K562 (cell line): Measurements from ENCODE around the gene HSDL2. TPM values are rescaled to one million over a fixed set of nuclear protein-coding genes. Genes with fewer than 3 reads are reported as not detected.
A peak's percentile ranks its signal among the peaks of the same experiment; 100 is the strongest.

Experiments used
- CEBPG ChIP-seq, 3 experiments: fragments of 200-800 bp in 1 of 3; sonication (Bioruptor generic) in 1 of 3; sonication (generic) in 1 of 3; formaldehyde crosslinking in 1 of 3; IDR thresholded peaks in 2 of 3; conservative IDR thresholded peaks in 1 of 3; 2 replicates each; pipeline versions ENCODE4 v1.6.1 to v1.8.0; 2016 to 2022; ENCODE audit warnings: missing compliant biosample characterization in 2 of 3, missing genetic modification characterization in 2 of 3, mild to moderate bottlenecking in 1 of 3, missing genetic modification reagents in 1 of 3
- DEAF1 ChIP-seq: fragments of 450-650 bp; formaldehyde crosslinking; IDR thresholded peaks from 2 replicates; pipeline ENCODE4 v1.4.0; 2020; ENCODE audit warnings: mild to moderate bottlenecking, moderate library complexity
- HEY1 ChIP-seq: fragments of 250-450 bp; sonication (Bioruptor Pico); IDR thresholded peaks from 2 replicates; pipeline ENCODE4 v1.5.0; 2020; ENCODE audit warnings: mild to moderate bottlenecking, moderate library complexity, borderline replicate concordance
- LCOR ChIP-seq: sonication (generic); formaldehyde crosslinking; IDR thresholded peaks from 2 replicates; pipeline ENCODE4 v1.8.0; 2022; ENCODE audit warnings: mild to moderate bottlenecking, missing genetic modification reagents
- MBD2 ChIP-seq: sonication (generic); IDR thresholded peaks from 2 replicates; pipeline ENCODE4 v1.6.1; 2016; ENCODE audit warnings: low read depth, borderline replicate concordance
- NONO ChIP-seq, 2 experiments: fragments of 200-400 bp in 1 of 2; fragments of 450-650 bp in 1 of 2; formaldehyde crosslinking in 1 of 2; IDR thresholded peaks; 2 replicates each; pipeline ENCODE4 v1.6.1; 2017; ENCODE audit warnings: low read depth in 2 of 2, mild to moderate bottlenecking in 2 of 2, moderate library complexity in 2 of 2, low read length in 1 of 2
- POLR2H ChIP-seq: IDR thresholded peaks from 2 replicates; pipeline ENCODE4 v1.6.1; 2016; ENCODE audit warnings: missing genetic modification characterization, low read depth, mild to moderate bottlenecking, control low read depth, missing compliant biosample characterization, moderate library complexity
- RBM34 ChIP-seq: fragments of 200-400 bp; formaldehyde crosslinking; IDR thresholded peaks from 2 replicates; pipeline ENCODE4 v1.6.1; 2018; ENCODE audit warnings: low read length, borderline replicate concordance; ENCODE audit not compliant: insufficient read depth
- TOE1 ChIP-seq, 2 experiments: fragments of 450-650 bp in 1 of 2; sonication (generic) in 1 of 2; formaldehyde crosslinking in 1 of 2; IDR thresholded peaks; 2 replicates each; pipeline versions ENCODE4 v1.7.1 to v1.8.0; 2016 to 2022; ENCODE audit warnings: borderline replicate concordance in 2 of 2, mild to moderate bottlenecking in 2 of 2, antibody characterized with exemption in 1 of 2, inconsistent platforms in 1 of 2, low read depth in 1 of 2, missing genetic modification reagents in 1 of 2, moderate library complexity in 1 of 2
- TRIM25 ChIP-seq: fragments of 450-650 bp; IDR thresholded peaks from 2 replicates; pipeline ENCODE4 v1.7.0; 2016; ENCODE audit warnings: borderline replicate concordance
- ZNF121 ChIP-seq: sonication (generic); formaldehyde crosslinking; conservative IDR thresholded peaks from 2 replicates; pipeline ENCODE4 v1.8.0; 2022; ENCODE audit warnings: missing genetic modification reagents
- ZNF124 ChIP-seq: sonication (generic); formaldehyde crosslinking; IDR thresholded peaks from 2 replicates; pipeline ENCODE4 v1.8.1; 2022; ENCODE audit warnings: missing genetic modification reagents
- ZNF41 ChIP-seq: fragments of 250-450 bp; sonication (Bioruptor Pico); conservative IDR thresholded peaks from 2 replicates; pipeline ENCODE4 v1.4.0; 2020; ENCODE audit warnings: mild to moderate bottlenecking
- ZNF431 ChIP-seq: sonication (generic); formaldehyde crosslinking; IDR thresholded peaks from 2 replicates; pipeline ENCODE4 v1.8.0; 2022; ENCODE audit warnings: mild to moderate bottlenecking, missing genetic modification reagents
- polyA plus RNA-seq, 8 experiments: library from polyadenylated mRNA; depleted of rRNA in 4 of 8; stranded (reverse) in 5 of 8; unstranded in 3 of 8; fragments of >200 nt; fragmentation: Nextera tagmentation in 2 of 8; fragmentation: Illumina TruSeq in 1 of 8; extraction: Ambion mirVana in 2 of 8; extraction: Trizol in 1 of 8; gene quantifications; 2 replicates each; pipeline versions ENCODE4 v1.2.1 to v1.2.3, GENCODE V29; 2011 to 2014; ENCODE audit warnings: inconsistent platforms in 1 of 8, missing spikeins in 1 of 8
- total RNA-seq, 7 experiments: library from RNA; depleted of rRNA in 6 of 7; stranded (reverse); fragments of >200 nt in 6 of 7; fragmentation: Illumina TruSeq in 2 of 7; extraction: Trizol in 2 of 7; gene quantifications; 2 replicates each; pipeline versions ENCODE4 v1.2.1 to v1.2.3, GENCODE V29; 2011 to 2021; ENCODE audit warnings: low replicate concordance in 1 of 7
- TF ChIP-seq, protein P1 (sequence below): fragments of 450-650 bp; IDR thresholded peaks from 2 replicates; pipeline ENCODE4 v1.6.1; 2017; ENCODE audit warnings: antibody characterized with exemption
- TF ChIP-seq, protein P2 (sequence below): fragments of 250-450 bp; sonication (Bioruptor Pico); IDR thresholded peaks from 2 replicates; pipeline ENCODE4 v1.5.0; 2021

Gene HSDL2
- total and polyA plus RNA-seq, 9 of the 15 experiments (the other 6 are each of a cell fraction or from before 2014, with no cell fraction given), result 22.8 to 74.1 (median 35.6) TPM

DNA sequence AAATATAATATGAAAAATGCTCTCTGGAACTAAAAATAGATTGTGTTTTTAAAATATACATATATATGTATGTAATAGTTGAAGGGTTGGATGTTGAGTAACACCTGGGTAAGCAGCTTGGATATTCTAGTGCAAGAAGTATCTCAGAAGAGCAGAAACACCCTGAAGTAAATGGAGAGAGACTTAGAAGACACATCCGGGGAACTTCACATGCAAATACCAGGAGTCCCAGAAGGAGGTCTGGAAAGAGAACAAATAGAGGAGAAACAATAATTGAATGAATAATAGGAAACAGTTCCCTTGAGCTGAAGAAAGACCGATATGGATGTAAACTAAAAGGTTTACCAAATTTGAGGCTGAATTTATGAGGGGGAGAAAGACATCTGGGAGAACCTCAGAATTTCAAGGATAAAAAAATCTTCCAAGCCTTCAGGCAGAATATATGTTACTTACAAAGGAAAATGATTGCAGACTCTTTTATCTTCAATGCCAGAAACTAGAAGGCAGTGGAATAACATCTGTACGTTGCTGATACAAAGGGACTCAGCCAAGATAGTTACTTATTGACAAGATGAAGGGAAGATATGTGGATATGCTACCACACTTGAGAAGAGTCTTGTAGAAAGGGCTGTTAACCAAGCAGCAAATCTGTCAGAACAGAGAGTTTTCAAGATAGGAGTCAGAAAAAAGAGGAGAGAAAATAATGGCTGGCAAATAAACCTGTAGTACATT is 42.7 kb downstream of the HSDL2 start (continued):
- TF ChIP-seq, protein P1, sequence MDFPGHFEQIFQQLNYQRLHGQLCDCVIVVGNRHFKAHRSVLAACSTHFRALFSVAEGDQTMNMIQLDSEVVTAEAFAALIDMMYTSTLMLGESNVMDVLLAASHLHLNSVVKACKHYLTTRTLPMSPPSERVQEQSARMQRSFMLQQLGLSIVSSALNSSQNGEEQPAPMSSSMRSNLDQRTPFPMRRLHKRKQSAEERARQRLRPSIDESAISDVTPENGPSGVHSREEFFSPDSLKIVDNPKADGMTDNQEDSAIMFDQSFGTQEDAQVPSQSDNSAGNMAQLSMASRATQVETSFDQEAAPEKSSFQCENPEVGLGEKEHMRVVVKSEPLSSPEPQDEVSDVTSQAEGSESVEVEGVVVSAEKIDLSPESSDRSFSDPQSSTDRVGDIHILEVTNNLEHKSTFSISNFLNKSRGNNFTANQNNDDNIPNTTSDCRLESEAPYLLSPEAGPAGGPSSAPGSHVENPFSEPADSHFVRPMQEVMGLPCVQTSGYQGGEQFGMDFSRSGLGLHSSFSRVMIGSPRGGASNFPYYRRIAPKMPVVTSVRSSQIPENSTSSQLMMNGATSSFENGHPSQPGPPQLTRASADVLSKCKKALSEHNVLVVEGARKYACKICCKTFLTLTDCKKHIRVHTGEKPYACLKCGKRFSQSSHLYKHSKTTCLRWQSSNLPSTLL, result no peak
- peak; percentile 59; the same call in 1 of the 2 replicates for TF ChIP-seq LCOR (CRISPR knock-in tag)
- TF ChIP-seq TOE1 (IDR thresholded peaks at IDR 0.05; ENCODE audit: borderline replicate concordance), result peak; percentile 64
- no peak for TF ChIP-seq TOE1 (CRISPR knock-in tag; IDR thresholded peaks at IDR 0.05; ENCODE audit: borderline replicate concordance, low read depth)
- peak; percentile 81 for TF ChIP-seq MBD2
- peak; percentile 95 for TF ChIP-seq HEY1
- TF ChIP-seq ZNF121, result no peak
- TF ChIP-seq POLR2H (tag), result peak; percentile 61; the same call in 1 of the 2 replicates
- TF ChIP-seq CEBPG (CRISPR knock-in tag; IDR thresholded peaks at IDR 0.05), result no peak
- 0 out of 4 replicates have a peak, but pooled peaks of 1 of the 2 experiments have one; percentile 27 for TF ChIP-seq CEBPG (tag; conservative IDR thresholded peaks at IDR 0.05 in 1 of 2, IDR thresholded peaks at IDR 0.05 in 1 of 2)
- TF ChIP-seq ZNF124 (CRISPR knock-in tag), result no peak
- no peak; the same call in 1 of the 2 replicates for TF ChIP-seq DEAF1 (CRISPR knock-in tag)
- peak in 1 of 2 experiments; percentile 95; a peak in 2 of 4 replicates for TF ChIP-seq NONO (IDR thresholded peaks at IDR 0.05; ENCODE audit: low read depth in 2 of 2, low read length in 1 of 2)
- no peak for TF ChIP-seq TRIM25
- no peak for TF ChIP-seq ZNF41 (CRISPR knock-in tag)
- no peak for TF ChIP-seq RBM34
- TF ChIP-seq, protein P2, sequence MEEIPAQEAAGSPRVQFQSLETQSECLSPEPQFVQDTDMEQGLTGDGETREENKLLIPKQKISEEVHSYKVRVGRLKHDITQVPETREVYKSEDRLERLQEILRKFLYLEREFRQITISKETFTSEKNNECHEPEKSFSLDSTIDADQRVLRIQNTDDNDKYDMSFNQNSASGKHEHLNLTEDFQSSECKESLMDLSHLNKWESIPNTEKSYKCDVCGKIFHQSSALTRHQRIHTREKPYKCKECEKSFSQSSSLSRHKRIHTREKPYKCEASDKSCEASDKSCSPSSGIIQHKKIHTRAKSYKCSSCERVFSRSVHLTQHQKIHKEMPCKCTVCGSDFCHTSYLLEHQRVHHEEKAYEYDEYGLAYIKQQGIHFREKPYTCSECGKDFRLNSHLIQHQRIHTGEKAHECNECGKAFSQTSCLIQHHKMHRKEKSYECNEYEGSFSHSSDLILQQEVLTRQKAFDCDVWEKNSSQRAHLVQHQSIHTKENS, result no peak
- TF ChIP-seq ZNF431 (CRISPR knock-in tag), result no peak
